Measurements from ENCODE around the gene LYRM2. TPM values are rescaled to one million over a fixed set of nuclear protein-coding genes. Genes with fewer than 3 reads are reported as not detected.

The LYRM2 gene
- total and polyA plus RNA-seq, 2 of the 8 experiments (the other 6 are each of a cell fraction or from before 2014, with no cell fraction given) = 7.3 to 25.7 TPM

DNA sequence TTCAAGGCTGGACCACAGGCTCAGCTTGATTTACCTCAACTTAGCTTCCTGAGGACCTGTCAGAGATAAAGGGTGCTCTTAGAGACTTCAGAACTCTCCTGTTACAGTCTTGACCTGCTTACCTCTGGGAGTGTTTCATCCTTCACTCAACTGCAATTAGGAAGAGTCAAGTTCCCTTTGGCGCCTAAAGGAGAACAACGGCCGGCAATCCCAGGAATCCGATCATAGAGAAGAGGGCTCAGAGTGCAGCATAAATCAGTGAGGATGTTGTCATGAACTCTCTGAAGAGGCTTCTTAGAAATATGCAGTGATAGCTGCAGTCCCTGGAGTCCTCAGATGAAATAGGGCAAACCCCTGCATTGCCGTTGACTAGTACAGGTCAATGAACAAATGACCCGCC, 36.4 kb downstream of the LYRM2 start (continued):
- TF ChIP-seq, protein P1, sequence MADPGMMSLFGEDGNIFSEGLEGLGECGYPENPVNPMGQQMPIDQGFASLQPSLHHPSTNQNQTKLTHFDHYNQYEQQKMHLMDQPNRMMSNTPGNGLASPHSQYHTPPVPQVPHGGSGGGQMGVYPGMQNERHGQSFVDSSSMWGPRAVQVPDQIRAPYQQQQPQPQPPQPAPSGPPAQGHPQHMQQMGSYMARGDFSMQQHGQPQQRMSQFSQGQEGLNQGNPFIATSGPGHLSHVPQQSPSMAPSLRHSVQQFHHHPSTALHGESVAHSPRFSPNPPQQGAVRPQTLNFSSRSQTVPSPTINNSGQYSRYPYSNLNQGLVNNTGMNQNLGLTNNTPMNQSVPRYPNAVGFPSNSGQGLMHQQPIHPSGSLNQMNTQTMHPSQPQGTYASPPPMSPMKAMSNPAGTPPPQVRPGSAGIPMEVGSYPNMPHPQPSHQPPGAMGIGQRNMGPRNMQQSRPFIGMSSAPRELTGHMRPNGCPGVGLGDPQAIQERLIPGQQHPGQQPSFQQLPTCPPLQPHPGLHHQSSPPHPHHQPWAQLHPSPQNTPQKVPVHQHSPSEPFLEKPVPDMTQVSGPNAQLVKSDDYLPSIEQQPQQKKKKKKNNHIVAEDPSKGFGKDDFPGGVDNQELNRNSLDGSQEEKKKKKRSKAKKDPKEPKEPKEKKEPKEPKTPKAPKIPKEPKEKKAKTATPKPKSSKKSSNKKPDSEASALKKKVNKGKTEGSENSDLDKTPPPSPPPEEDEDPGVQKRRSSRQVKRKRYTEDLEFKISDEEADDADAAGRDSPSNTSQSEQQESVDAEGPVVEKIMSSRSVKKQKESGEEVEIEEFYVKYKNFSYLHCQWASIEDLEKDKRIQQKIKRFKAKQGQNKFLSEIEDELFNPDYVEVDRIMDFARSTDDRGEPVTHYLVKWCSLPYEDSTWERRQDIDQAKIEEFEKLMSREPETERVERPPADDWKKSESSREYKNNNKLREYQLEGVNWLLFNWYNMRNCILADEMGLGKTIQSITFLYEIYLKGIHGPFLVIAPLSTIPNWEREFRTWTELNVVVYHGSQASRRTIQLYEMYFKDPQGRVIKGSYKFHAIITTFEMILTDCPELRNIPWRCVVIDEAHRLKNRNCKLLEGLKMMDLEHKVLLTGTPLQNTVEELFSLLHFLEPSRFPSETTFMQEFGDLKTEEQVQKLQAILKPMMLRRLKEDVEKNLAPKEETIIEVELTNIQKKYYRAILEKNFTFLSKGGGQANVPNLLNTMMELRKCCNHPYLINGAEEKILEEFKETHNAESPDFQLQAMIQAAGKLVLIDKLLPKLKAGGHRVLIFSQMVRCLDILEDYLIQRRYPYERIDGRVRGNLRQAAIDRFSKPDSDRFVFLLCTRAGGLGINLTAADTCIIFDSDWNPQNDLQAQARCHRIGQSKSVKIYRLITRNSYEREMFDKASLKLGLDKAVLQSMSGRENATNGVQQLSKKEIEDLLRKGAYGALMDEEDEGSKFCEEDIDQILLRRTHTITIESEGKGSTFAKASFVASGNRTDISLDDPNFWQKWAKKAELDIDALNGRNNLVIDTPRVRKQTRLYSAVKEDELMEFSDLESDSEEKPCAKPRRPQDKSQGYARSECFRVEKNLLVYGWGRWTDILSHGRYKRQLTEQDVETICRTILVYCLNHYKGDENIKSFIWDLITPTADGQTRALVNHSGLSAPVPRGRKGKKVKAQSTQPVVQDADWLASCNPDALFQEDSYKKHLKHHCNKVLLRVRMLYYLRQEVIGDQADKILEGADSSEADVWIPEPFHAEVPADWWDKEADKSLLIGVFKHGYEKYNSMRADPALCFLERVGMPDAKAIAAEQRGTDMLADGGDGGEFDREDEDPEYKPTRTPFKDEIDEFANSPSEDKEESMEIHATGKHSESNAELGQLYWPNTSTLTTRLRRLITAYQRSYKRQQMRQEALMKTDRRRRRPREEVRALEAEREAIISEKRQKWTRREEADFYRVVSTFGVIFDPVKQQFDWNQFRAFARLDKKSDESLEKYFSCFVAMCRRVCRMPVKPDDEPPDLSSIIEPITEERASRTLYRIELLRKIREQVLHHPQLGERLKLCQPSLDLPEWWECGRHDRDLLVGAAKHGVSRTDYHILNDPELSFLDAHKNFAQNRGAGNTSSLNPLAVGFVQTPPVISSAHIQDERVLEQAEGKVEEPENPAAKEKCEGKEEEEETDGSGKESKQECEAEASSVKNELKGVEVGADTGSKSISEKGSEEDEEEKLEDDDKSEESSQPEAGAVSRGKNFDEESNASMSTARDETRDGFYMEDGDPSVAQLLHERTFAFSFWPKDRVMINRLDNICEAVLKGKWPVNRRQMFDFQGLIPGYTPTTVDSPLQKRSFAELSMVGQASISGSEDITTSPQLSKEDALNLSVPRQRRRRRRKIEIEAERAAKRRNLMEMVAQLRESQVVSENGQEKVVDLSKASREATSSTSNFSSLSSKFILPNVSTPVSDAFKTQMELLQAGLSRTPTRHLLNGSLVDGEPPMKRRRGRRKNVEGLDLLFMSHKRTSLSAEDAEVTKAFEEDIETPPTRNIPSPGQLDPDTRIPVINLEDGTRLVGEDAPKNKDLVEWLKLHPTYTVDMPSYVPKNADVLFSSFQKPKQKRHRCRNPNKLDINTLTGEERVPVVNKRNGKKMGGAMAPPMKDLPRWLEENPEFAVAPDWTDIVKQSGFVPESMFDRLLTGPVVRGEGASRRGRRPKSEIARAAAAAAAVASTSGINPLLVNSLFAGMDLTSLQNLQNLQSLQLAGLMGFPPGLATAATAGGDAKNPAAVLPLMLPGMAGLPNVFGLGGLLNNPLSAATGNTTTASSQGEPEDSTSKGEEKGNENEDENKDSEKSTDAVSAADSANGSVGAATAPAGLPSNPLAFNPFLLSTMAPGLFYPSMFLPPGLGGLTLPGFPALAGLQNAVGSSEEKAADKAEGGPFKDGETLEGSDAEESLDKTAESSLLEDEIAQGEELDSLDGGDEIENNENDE (IDR thresholded peaks at IDR 0.05; ENCODE audit: insufficient replicate concordance, low read length) = no peak
- TF ChIP-seq RNF2 (IDR thresholded peaks at IDR 0.05; ENCODE audit: borderline replicate concordance, low read depth, low read length, missing control alignments, poor library complexity, severe bottlenecking) (no peak), HDAC2 (IDR thresholded peaks at IDR 0.05; ENCODE audit: borderline replicate concordance in 1 of 2, low read depth in 2 of 2, low read length in 2 of 2) (no peak), HDAC6 (IDR thresholded peaks at IDR 0.05; ENCODE audit: low read depth, low read length) (no peak), JUND (IDR thresholded peaks at IDR 0.05; ENCODE audit: low read length) (no peak), NRF1 (IDR thresholded peaks at IDR 0.05; ENCODE audit: low read depth, low read length) (no peak), POLR2A (IDR thresholded peaks at IDR 0.05; ENCODE audit: control extremely low read depth in 1 of 2, low read depth in 2 of 2, low read length in 2 of 2) (no peak), RAD21 (IDR thresholded peaks at IDR 0.05 in 1 of 2, conservative IDR thresholded peaks at IDR 0.05 in 1 of 2; ENCODE audit: low read depth in 2 of 2, low read length in 2 of 2) (no peak), KDM1A (IDR thresholded peaks at IDR 0.05; ENCODE audit: borderline replicate concordance, low read length) (no peak), TAF1 (IDR thresholded peaks at IDR 0.05; ENCODE audit: low read depth, low read length) (no peak)
- TF ChIP-seq, protein P2, sequence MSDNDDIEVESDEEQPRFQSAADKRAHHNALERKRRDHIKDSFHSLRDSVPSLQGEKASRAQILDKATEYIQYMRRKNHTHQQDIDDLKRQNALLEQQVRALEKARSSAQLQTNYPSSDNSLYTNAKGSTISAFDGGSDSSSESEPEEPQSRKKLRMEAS (IDR thresholded peaks at IDR 0.05) = no peak
